HFFc6 (cell line): ENCODE data around the gene LRRC4B. TPM values are rescaled to one million over a fixed set of nuclear protein-coding genes. Genes with fewer than 3 reads are reported as not detected.

Experiments used
- DNase-seq: peaks from one replicate; pipeline ENCODE4 v3.0.0-alpha.2; 2018
- H3K27ac Mint-ChIP-seq: 2 replicates; pipeline ENCODE4 v1.8.0; 2020; ENCODE audit warnings: mild to moderate bottlenecking, mixed read lengths
- H3K27me3 Mint-ChIP-seq: 2 replicates; pipeline ENCODE4 v1.8.0; 2021; ENCODE audit warnings: mild to moderate bottlenecking, moderate library complexity, mixed read lengths; ENCODE audit not compliant: insufficient read depth
- H3K36me3 Mint-ChIP-seq: 2 replicates; pipeline ENCODE4 v1.8.0; 2021; ENCODE audit warnings: low read depth, mixed read lengths
- H3K4me1 Mint-ChIP-seq: 2 replicates; pipeline ENCODE4 v1.8.0; 2020; ENCODE audit warnings: low read depth, mixed read lengths
- H3K4me3 Mint-ChIP-seq: 2 replicates; pipeline ENCODE4 v1.8.0; 2020; ENCODE audit warnings: mild to moderate bottlenecking, moderate library complexity, mixed read lengths
- H3K9me3 Mint-ChIP-seq: 2 replicates; pipeline ENCODE4 v1.8.0; 2020; ENCODE audit warnings: mild to moderate bottlenecking, mixed read lengths
- CTCF ChIP-seq: fragments of 200-600 bp; sonication (generic); IDR thresholded peaks from 2 replicates; pipeline ENCODE4 v1.5.0; 2021; ENCODE audit warnings: antibody characterized with exemption, mild to moderate bottlenecking
- total RNA-seq, 6 experiments: library from RNA; stranded (reverse); fragmentation: NEBNext Ultra II Directional; extraction: Animal tissue kit (Norgen Biotek cat#: 25700); gene quantifications; 2 replicates in 1 of 6; 3 replicates in 5 of 6; pipeline ENCODE4 v1.2.3, GENCODE V29; 2021

LRRC4B gene
- total RNA-seq, 6 experiments from 2014 or later = 0.07 to 0.14 (median 0.08) TPM

GRCh38 chr19:50500753-50501151 lies 67.5 kb downstream of the LRRC4B start:
- no peaks in the 10 kb centered on the region for H3K36me3 Mint-ChIP-seq
- peaks cover 4% of the 10 kb centered on the region for H3K27me3 Mint-ChIP-seq
- no peaks in the 10 kb centered on the region for H3K4me1 Mint-ChIP-seq
- TF ChIP-seq CTCF = no peak
- no peak overlapping the region for H3K27ac Mint-ChIP-seq
- H3K9me3 Mint-ChIP-seq = no peaks in the 10 kb centered on the region
- no peak overlapping the region for H3K4me3 Mint-ChIP-seq
- no peak for DNase-seq

DNA sequence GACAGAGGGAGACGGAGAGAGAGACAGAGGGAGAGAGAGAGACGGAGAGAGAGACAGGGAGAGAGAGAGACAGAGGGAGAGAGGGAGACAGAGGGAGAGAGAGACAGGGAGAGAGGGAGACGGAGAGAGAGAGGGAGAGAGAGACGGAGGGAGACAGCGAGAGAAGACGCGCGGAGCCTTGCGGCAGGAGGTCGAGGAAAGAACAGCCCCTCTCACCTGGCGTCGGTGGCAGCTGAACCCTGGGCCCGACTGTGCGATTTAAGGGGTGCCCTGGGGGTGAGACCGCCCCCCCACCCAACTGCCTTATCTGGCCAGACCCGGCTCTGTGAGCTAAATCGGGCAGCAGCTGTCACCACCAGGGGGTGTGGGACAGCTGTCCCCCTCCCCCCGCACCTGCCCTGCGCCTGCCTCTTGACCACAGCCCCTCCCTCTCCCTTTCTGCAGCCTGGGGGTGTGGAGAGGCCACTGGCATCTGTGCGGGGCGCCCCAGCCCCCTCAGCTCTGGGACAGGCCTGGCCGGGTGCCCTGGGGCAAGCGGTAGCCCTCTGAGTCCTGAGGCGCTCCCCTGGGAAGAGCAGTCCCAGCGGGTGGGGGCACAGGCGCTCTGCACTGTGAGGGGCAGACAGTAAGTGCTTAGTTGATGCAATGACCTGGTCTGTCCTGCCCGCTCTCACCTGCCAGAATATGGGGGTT lies 68.0 kb downstream of the LRRC4B start:
- Mint-ChIP-seq H3K4me1 (no peaks in the 10 kb centered on the region), H3K36me3 (no peaks in the 10 kb centered on the region), H3K9me3 (no peaks in the 10 kb centered on the region), H3K27me3 (peaks cover 6% of the 10 kb centered on the region), H3K27ac (no peak overlapping the region), H3K4me3 (no peak overlapping the region)
- no peak for DNase-seq
- TF ChIP-seq CTCF = peak; percentile 48

- H3K9me3 Mint-ChIP-seq = no peaks in the 10 kb centered on the region
These were observed 69.8 kb downstream of the LRRC4B start for GRCh38 chr19:50498219-50499056.

GRCh38 chr19:50497022-50497405 lies 71.2 kb downstream of the LRRC4B start:
- peaks cover 3% of the 10 kb centered on the region for H3K4me1 Mint-ChIP-seq
- no peaks in the 10 kb centered on the region for H3K9me3 Mint-ChIP-seq
- H3K4me3 Mint-ChIP-seq = no peak overlapping the region
- H3K27me3 Mint-ChIP-seq = peaks cover 19% of the 10 kb centered on the region
- no peak for DNase-seq
- H3K36me3 Mint-ChIP-seq = no peaks in the 10 kb centered on the region
- no peak overlapping the region for H3K27ac Mint-ChIP-seq
- TF ChIP-seq CTCF = no peak

More at GRCh38 chr19:50498219-50499056, 69.8 kb downstream of the LRRC4B start:
- H3K4me3 Mint-ChIP-seq = no peak overlapping the region
- peaks cover 15% of the 10 kb centered on the region for H3K27me3 Mint-ChIP-seq
- no peak overlapping the region for H3K27ac Mint-ChIP-seq
- no peaks in the 10 kb centered on the region for H3K4me1 Mint-ChIP-seq
- no peaks in the 10 kb centered on the region for H3K36me3 Mint-ChIP-seq
- TF ChIP-seq CTCF = no peak
- no peak for DNase-seq

DNA sequence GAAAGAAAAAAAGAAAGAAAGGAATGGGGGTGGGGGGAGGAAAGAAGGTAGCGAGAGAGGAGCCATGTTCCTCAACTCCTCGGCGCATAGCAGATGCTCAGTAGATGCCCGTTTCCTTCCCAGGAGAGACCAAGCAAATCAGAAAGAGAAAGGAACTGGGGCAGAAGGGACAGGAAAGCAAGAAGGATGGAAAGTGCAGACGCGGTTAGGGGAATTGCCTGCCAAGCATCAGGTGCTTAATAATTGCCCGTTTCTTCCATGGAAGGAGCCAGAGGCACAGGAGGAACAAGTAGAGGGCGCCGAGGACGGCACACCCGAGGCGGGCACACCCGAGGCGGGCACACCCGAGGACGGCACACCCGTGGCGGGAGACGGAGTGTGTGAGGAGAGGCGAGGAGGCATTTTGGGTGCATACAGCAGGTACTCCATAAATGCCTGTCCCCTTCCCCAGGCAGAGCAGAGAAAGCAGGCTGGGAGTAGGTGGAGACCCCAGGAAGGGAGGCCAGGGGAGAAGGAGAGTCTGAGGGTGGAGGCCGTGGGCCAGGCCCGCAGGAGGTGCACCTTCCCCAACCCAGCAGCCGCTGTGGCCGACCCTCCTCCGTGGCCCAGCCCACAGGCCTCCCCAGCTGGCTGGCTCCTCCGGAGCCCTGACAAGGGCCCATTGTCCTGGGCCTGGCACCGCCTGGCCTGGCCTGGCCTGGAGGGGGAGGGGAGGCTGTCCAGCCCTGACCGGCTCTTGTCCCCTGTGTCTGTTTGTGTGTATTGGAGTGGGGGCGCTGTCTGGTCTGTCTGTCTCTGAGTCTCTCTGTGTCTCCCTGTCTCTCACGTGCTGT lies 71.8 kb downstream of the LRRC4B start:
- Mint-ChIP-seq H3K27me3 (peaks cover 19% of the 10 kb centered on the region), H3K9me3 (no peaks in the 10 kb centered on the region)
- no peak for TF ChIP-seq CTCF

More for the DNA sequence above, 71.8 kb downstream of the LRRC4B start:
- no peak overlapping the region for H3K27ac Mint-ChIP-seq
- H3K4me3 Mint-ChIP-seq = no peak overlapping the region
- no peaks in the 10 kb centered on the region for H3K36me3 Mint-ChIP-seq
- no peak for DNase-seq
- H3K4me1 Mint-ChIP-seq = peaks cover 9% of the 10 kb centered on the region
